A549 treated with AZD9567 at 1 μM for 4 hours (cell line): ENCODE measurements around the gene ADORA2B. TPM values are rescaled to one million over a fixed set of nuclear protein-coding genes. Genes with fewer than 3 reads are reported as not detected.

Experiments
- total RNA-seq: library from RNA; stranded (reverse); fragments of 200-300 nt; extraction: Qiagen RNA extraction; gene quantifications from 5 replicates; pipeline ENCODE4 v1.2.3, GENCODE V29; 2022; ENCODE audit not compliant: insufficient read depth

The ADORA2B gene
- total RNA-seq: 4.3 to 12.1 TPM (median 11.1 TPM) in 5 replicates

GRCh38 chr17:15944759-15945526, at the start of gene ADORA2B:
Gene ADORA2B, plus strand, starts transcription at chr17:15945130. Its CDS starts 119 bp downstream, at chr17:15945249.

DNA sequence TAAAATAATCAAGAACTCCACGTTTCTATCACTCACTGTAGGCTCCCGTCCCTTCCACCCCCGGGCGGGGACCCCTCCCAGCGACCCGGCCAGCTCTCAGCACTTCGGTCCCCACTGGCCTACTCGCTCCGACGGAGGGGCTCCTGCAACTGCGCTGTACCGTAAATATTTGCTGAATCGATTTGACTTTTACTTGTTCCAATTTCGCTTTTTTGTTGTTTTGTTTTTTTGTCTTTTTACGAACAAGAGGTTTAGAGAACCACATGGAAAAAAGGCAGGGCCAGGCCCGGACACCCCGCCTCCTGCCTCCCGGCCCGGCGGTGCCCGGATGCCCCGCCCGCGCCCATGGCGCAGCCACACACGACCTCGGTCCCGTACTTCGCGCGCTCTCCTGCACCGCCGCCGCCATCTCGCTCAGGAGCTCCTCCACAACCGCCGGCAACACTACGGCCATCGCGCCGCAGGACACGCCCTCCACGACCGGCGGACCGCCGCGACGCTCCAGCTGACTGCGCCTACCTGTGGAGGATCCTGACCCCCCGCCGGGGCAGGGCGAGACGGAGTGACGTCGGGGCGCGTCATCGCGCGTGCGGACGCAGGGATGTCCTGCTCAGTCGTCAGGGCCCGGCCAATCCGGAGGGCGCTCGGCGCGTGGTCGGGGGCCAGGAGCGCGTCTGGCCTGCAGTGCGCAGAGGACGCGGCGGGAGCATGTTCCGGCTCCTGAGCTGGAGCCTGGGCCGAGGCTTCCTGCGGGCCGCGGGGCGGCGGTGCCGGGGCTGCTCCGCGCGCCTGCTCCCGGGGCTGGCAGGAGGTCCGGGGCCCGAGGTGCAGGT, 54.4 kb downstream of the ADORA2B start, which contains the start of the genes TTC19 and ZSWIM7:
TTC19 (plus strand) TSS at position 684 of the 833 bp plus-strand sequence; CDS start at position 709, 25 bp downstream.
ZSWIM7 (minus strand) TSS at position 564 of the 833 bp plus-strand sequence; CDS start at position 454, 110 bp downstream.

Other genes with a start within 250 kb of the ADORA2B start
- 23.7 to 43.4 TPM (median 26.8 TPM) in 5 replicates for gene ZNF286A, start 245.4 kb upstream of the ADORA2B start, total RNA-seq
- gene TBC1D26, start 212.8 kb upstream of the ADORA2B start, total RNA-seq: 0.05 to 0.15 TPM (median 0.09 TPM) in 4 of 5 replicates, not detected in the other
- gene ZSWIM7, start 54.6 kb downstream of the ADORA2B start, total RNA-seq: 36.5 to 48.9 TPM (median 46.0 TPM) in 5 replicates
- gene TTC19, start 54.7 kb downstream of the ADORA2B start, total RNA-seq: 49.7 to 62.1 TPM (median 54.9 TPM) in 5 replicates